Adrenal gland (tissue), 12 donors: ENCODE data around the gene AXIN2. TPM values are rescaled to one million over a fixed set of nuclear protein-coding genes. Genes with fewer than 3 reads are reported as not detected.
A peak's percentile ranks its signal among the peaks of the same experiment; 100 is the strongest.

Experiments used
- DNase-seq, 7 donors: peaks; one replicate each; pipeline ENCODE4 v3.0.0-alpha.2; 2019 to 2020
- H3K27ac ChIP-seq, 5 donors: fragments of 200-600 bp; sonication (generic) in 4 of 5; 1 replicate in 3 of 5; 2 replicates in 2 of 5; pipeline versions ENCODE4 v1.5.1 to v1.8.0; 2016 to 2020; ENCODE audit warnings: mild to moderate bottlenecking in 1 of 5
- H3K27me3 ChIP-seq: fragments of 200-600 bp; 2 replicates; pipeline ENCODE4 v1.8.0; 2021
- H3K36me3 ChIP-seq, 2 donors: fragments of 200-600 bp; replicated peaks in 1 of 2; 1 replicate in 1 of 2; 2 replicates in 1 of 2; pipeline versions ENCODE4 v1.5.1 to v1.8.0; 2018 to 2022
- H3K4me1 ChIP-seq, 2 donors: fragments of 200-600 bp; replicated peaks in 1 of 2; 1 replicate in 1 of 2; 2 replicates in 1 of 2; pipeline versions ENCODE4 v1.5.1 to v1.8.0; 2018 to 2021
- H3K4me3 ChIP-seq, 4 donors: fragments of 200-600 bp; sonication (generic) in 3 of 4; one replicate each; pipeline ENCODE4 v1.5.1; 2016 to 2018
- H3K9me3 ChIP-seq, 3 donors: fragments of 200-600 bp; sonication (generic) in 1 of 3; replicated peaks in 1 of 3; 1 replicate in 2 of 3; 2 replicates in 1 of 3; pipeline versions ENCODE4 v1.5.1 to v1.8.0; 2016 to 2021
- POLR2A ChIP-seq, 2 donors: fragments of 450-650 bp; IDR thresholded peaks; one replicate each; pipeline ENCODE4 v1.6.1; 2017; ENCODE audit warnings: antibody characterized with exemption in 2 of 2, mild to moderate bottlenecking in 2 of 2, moderate library complexity in 1 of 2
- WGBS, 4 donors: extraction: QIAGEN DNeasy Blood & Tissue Kit in 2 of 4; methylation state at CpG; one replicate each; pipeline versions ENCODE4 v1.1.5 to v1.1.7; 2013 to 2017; 5-methylcytosine and 5-hydroxymethylcytosine counted together
- intact Hi-C, 2 donors: fragments of 100-400 bp; cut with DNase I; formaldehyde crosslinking; loops; one replicate each; pipeline versions ENCODE4 v1.14.1 to v1.15.0; 2022 to 2023
- polyA plus RNA-seq, 3 donors: library from polyadenylated mRNA; stranded (reverse); fragments of 200-250 nt in 2 of 3; fragments of 350-450 nt in 1 of 3; fragmentation: Illumina TruSeq in 1 of 3; extraction: RNeasy Lipid Tissue Mini Kit (QIAGEN cat#74804) in 1 of 3; gene quantifications; one replicate each; pipeline ENCODE4 v1.2.3, GENCODE V29; 2013 to 2014
- total RNA-seq, 9 donors: library from RNA; depleted of rRNA in 4 of 9; stranded (reverse); fragments of >200 nt in 4 of 9; fragments of 120-200 nt in 1 of 9; fragmentation: NEBNext Ultra II Directional in 1 of 9; extraction: Animal tissue kit (Norgen Biotek cat#: 25700) in 1 of 9; gene quantifications; one replicate each; pipeline versions ENCODE4 v1.1.0 to v1.2.4, GENCODE V29; 2013 to 2023
- TF ChIP-seq, protein P1 (sequence below), 6 experiments: fragments of 450-650 bp in 4 of 6; fragments of 200-600 bp in 2 of 6; sonication (generic) in 1 of 6; IDR thresholded peaks; 1 replicate in 5 of 6; 2 replicates in 1 of 6; pipeline versions ENCODE4 v1.5.1 to v1.8.0; 2016 to 2021; ENCODE audit warnings: antibody characterized with exemption in 6 of 6, mild to moderate bottlenecking in 2 of 6, moderate library complexity in 1 of 6
- donor health status: healthy with polysubstance abuse.
- donor health status: Bipolar disorder and iron deficiency.
- donor health status: DM: yes; HTN: yes; CAD: no.
- donor health status: DM: no; HTN: no; CAD: no.
- donor health status: DM: no; HTN: no; CAD: no.
- donor health status: DM: yes; HTN: yes; CAD: no.

AXIN2 gene
- total and polyA plus RNA-seq, 12 donors, result 4.4 to 47.3 (median 18.3) TPM

DNA sequence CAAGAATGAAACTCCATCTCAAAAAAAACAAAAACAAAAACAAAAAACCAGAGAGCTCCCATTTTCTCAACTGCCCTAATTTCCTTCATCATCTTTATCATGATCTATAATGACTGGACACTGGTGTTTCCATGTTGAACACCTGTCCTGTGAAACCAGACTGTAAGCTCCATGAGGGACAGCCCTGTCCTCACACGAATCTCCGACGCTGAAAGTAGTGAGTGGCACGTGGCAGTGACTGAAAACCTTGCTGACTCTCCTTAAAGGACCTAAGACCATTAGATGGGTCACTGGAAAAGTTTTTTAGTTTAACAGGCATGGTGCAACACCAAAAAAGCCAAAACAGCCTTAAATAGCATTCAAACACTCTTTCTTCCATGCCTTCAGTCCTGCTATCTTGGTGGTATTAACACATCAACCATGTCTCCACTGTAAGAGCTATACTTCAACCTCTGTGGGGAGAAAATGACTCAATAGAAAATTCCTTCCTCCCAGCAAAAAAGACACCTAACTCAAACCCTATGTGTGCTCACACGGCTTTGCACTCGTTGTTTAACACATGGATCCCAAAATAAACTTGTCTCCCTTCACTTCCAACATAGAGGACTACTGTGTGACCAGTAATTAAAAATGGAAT, 8.3 kb downstream of the AXIN2 start:
- Histone ChIP-seq H3K9me3 (no peaks in the 10 kb centered on the region), H3K27ac (peak overlapping the region in 2 of 5 donors; percentile 13 to 17), H3K36me3 (peaks cover 0 to 14% of the 10 kb centered on the region in 2 donors), H3K4me3 (no peak overlapping the region), H3K4me1 (peaks cover 24 to 54% of the 10 kb centered on the region in 2 donors), H3K27me3 (no peaks in the 10 kb centered on the region)
- 72 to 82% (median 77%) methylated on average over 6 of the region's 6 CpGs for WGBS, 4 donors
- intact Hi-C loops, result loop anchor here (10.0 kb wide), 2 partner anchors 258 to 318 kb away; no protein-coding TSS in a partner anchor
- TF ChIP-seq, protein P1, sequence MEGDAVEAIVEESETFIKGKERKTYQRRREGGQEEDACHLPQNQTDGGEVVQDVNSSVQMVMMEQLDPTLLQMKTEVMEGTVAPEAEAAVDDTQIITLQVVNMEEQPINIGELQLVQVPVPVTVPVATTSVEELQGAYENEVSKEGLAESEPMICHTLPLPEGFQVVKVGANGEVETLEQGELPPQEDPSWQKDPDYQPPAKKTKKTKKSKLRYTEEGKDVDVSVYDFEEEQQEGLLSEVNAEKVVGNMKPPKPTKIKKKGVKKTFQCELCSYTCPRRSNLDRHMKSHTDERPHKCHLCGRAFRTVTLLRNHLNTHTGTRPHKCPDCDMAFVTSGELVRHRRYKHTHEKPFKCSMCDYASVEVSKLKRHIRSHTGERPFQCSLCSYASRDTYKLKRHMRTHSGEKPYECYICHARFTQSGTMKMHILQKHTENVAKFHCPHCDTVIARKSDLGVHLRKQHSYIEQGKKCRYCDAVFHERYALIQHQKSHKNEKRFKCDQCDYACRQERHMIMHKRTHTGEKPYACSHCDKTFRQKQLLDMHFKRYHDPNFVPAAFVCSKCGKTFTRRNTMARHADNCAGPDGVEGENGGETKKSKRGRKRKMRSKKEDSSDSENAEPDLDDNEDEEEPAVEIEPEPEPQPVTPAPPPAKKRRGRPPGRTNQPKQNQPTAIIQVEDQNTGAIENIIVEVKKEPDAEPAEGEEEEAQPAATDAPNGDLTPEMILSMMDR (IDR thresholded peaks at IDR 0.05), result no peak
- no peak for TF ChIP-seq POLR2A (IDR thresholded peaks at IDR 0.05)
- DNase-seq, result no peak

DNA sequence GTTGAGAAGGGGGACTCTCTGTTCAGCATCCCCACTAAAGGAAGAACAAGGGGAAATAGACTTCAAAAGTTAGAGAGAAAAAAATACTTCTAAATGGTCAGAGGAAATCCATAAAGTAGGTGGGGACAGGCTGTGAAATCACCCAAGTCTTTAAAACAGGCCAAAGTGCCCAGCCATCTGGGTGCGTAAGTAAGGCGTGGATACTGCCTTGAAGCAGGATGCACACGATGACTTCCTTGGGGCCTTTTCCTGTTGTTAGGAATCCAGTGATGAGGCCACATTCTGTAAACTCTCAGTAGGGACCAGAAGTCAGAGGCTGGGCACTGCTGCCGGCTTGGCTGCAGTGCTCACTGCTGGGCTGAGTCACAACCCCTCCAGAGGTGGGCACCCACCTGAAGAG, 9.2 kb downstream of the AXIN2 start:
- TF ChIP-seq, protein P1 (IDR thresholded peaks at IDR 0.05), result no peak
- no peak for TF ChIP-seq POLR2A (IDR thresholded peaks at IDR 0.05)
- no peak overlapping the region for H3K27ac ChIP-seq
- no peaks in the 10 kb centered on the region for H3K27me3 ChIP-seq
- peaks cover 0 to 14% of the 10 kb centered on the region in 2 donors for H3K36me3 ChIP-seq
- H3K4me3 ChIP-seq, result no peak overlapping the region
- no peak for DNase-seq
- WGBS, 4 donors, result 55 to 82% (median 73%) methylated on average over 3 to 4 of the region's 4 CpGs
- H3K4me1 ChIP-seq, result peaks cover 25 to 53% of the 10 kb centered on the region in 2 donors
- no peaks in the 10 kb centered on the region for H3K9me3 ChIP-seq
- intact Hi-C loops, result loop anchor here (10.0 kb wide), 2 partner anchors 257 to 317 kb away; no protein-coding TSS in a partner anchor

DNA sequence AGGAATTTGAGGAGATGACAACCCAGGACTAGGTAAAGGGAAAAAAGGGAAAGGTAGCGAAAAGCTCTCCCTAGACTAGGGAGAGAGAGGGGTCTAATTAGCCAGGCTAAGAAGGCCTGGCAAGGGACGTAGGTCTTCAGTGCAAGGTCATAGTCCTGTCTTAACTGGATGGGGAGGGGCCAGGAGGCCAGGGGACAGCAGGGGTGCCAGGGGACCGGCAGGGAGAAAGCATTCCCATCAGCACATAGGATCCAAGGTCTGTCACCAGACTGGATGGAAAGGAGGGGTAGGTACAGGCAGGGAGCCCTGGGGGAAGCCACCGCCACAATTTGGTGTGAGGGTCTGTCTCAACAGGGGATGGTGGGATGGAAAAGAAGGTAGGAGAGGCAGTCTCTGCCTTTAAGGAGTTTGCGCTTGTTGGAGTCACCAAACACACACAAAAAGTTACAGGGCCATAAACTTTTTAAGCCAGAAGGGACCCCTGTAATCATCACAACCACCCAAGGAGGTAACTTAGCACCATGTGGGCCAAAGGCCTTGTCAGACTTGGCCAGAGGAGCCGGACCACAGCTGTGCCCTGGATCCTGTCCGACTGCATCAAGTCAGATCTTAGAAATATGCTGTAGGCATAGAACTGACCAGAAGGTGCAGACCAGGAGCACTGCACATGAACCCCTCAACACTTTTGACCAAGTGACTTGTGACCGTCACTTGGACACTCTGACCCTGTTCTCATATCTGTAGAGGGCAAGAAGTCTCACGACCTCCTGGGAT, 10.0 kb downstream of the AXIN2 start:
- TF ChIP-seq, protein P1 (IDR thresholded peaks at IDR 0.05), result no peak
- TF ChIP-seq POLR2A (IDR thresholded peaks at IDR 0.05), result no peak
- Histone ChIP-seq H3K27me3 (no peaks in the 10 kb centered on the region), H3K36me3 (peaks cover 0 to 19% of the 10 kb centered on the region in 2 donors), H3K27ac (peak overlapping the region in 2 of 5 donors; percentile 26 to 40), H3K4me3 (no peak overlapping the region), H3K9me3 (no peaks in the 10 kb centered on the region), H3K4me1 (peaks cover 21 to 58% of the 10 kb centered on the region in 2 donors)
- no peak for DNase-seq
- intact Hi-C loops, result loop anchor here (10.0 kb wide), 2 partner anchors 257 to 317 kb away; no protein-coding TSS in a partner anchor
- WGBS, 4 donors, result 67 to 77% (median 69%) methylated on average over 9 of the region's 9 CpGs

DNA sequence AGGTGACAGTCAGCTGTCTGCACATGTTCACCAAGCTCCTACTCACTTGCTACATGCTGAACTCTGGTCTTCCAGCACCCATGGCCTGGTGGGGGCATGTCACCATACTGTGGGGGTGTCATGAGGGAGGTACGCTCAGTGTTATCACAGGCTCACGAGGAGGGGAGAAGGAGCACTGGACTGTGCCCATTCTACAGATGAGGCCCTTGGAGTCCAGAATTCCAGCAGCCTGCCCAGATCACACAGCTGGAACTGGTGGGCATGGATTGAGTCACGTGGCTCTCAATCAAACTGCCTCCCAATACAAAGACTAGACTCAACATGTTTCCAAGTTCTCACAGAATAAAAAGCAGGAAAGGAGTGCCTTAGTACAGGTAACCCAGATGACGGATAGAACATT, 10.7 kb downstream of the AXIN2 start:
- no peaks in the 10 kb centered on the region for H3K9me3 ChIP-seq
- H3K4me3 ChIP-seq, result no peak overlapping the region
- no peaks in the 10 kb centered on the region for H3K27me3 ChIP-seq
- peaks cover 14 to 58% of the 10 kb centered on the region in 2 donors for H3K4me1 ChIP-seq
- peaks cover 0 to 21% of the 10 kb centered on the region in 2 donors for H3K36me3 ChIP-seq
- TF ChIP-seq, protein P1 (IDR thresholded peaks at IDR 0.05), result no peak
- no peak for TF ChIP-seq POLR2A (IDR thresholded peaks at IDR 0.05)
- intact Hi-C loops, result loop anchor here (10.0 kb wide), 2 partner anchors 256 to 316 kb away; no protein-coding TSS in a partner anchor
- WGBS, 4 donors, result 93 to 99% (median 96%) methylated on average over 4 of the region's 4 CpGs
- DNase-seq, result no peak
- H3K27ac ChIP-seq, result peak overlapping the region in 1 of 5 donors; percentile 40
